BE2C (cell line): ENCODE results near the gene KIAA0825.

Experiments used
- DNase-seq: peaks from one replicate; pipeline ENCODE4 v3.0.0-alpha.2; 2020
- H3K27me3 ChIP-seq: fragments of 250-450 bp; sonication (Bioruptor Pico); 2 replicates; pipeline ENCODE4 v1.5.1; 2020; ENCODE audit warnings: mild to moderate bottlenecking
- H3K36me3 ChIP-seq: fragments of 250-450 bp; sonication (Bioruptor Pico); 2 replicates; pipeline ENCODE4 v1.5.1; 2020; ENCODE audit warnings: mild to moderate bottlenecking
- H3K4me1 ChIP-seq: fragments of 250-450 bp; sonication (Bioruptor Pico); 2 replicates; pipeline ENCODE4 v1.5.1; 2020
- H3K4me3 ChIP-seq: 2 replicates; pipeline ENCODE4 v1.5.1; 2011; ENCODE audit warnings: low read depth, low read length
- H3K9me3 ChIP-seq: fragments of 250-450 bp; sonication (Bioruptor Pico); 2 replicates; pipeline ENCODE4 v1.5.1; 2020
- CTCF ChIP-seq: IDR thresholded peaks from 2 replicates; pipeline ENCODE4 v1.5.1; 2012; ENCODE audit warnings: mild to moderate bottlenecking, low read depth, low read length

KIAA0825 gene

GRCh38 chr5:94445726-94446125, 172.7 kb downstream of the KIAA0825 start:
- H3K36me3 ChIP-seq = no peaks in the 10 kb centered on the region
- no peak for DNase-seq
- peaks cover 32% of the 10 kb centered on the region for H3K27me3 ChIP-seq
- no peaks in the 10 kb centered on the region for H3K9me3 ChIP-seq
- H3K4me3 ChIP-seq = no peak overlapping the region
- no peak for TF ChIP-seq CTCF
- H3K4me1 ChIP-seq = peaks cover 5% of the 10 kb centered on the region

DNA sequence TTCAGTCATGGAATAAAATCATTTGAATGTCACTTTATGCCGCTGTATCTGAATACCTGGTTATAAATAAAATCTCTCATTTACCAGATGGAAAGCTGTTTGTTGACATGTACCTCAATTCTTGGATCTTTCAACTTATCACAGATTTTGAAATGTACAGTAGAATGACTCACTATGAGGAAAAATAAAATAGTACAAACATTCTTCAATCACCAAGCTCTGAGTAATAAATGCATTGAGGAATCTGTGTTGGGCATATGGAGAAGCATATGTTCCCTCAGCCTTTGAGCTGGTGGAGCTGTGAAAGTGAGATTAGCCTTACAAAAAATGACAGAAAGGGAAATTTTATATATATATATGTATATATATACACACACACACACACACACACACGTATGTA, 175.4 kb downstream of the KIAA0825 start:
- H3K9me3 ChIP-seq = no peaks in the 10 kb centered on the region
- no peak for TF ChIP-seq CTCF
- DNase-seq = no peak
- H3K27me3 ChIP-seq = peaks cover 43% of the 10 kb centered on the region
- no peaks in the 10 kb centered on the region for H3K36me3 ChIP-seq
- no peak overlapping the region for H3K4me3 ChIP-seq
- H3K4me1 ChIP-seq = peaks cover 11% of the 10 kb centered on the region

- Histone ChIP-seq H3K4me3 (no peak overlapping the region), H3K27me3 (peaks cover 48% of the 10 kb centered on the region), H3K9me3 (no peaks in the 10 kb centered on the region), H3K36me3 (no peaks in the 10 kb centered on the region), H3K4me1 (peaks cover 11% of the 10 kb centered on the region)
- no peak for DNase-seq
- no peak for TF ChIP-seq CTCF
These were observed 176.3 kb downstream of the KIAA0825 start for GRCh38 chr5:94442076-94442475.

GRCh38 chr5:94440015-94440414, 178.4 kb downstream of the KIAA0825 start:
- peak; percentile 44 for DNase-seq
- Histone ChIP-seq H3K27me3 (peaks cover 47% of the 10 kb centered on the region), H3K4me3 (no peak overlapping the region), H3K9me3 (no peaks in the 10 kb centered on the region), H3K4me1 (peaks cover 11% of the 10 kb centered on the region), H3K36me3 (no peaks in the 10 kb centered on the region)
- TF ChIP-seq CTCF = no peak

DNA sequence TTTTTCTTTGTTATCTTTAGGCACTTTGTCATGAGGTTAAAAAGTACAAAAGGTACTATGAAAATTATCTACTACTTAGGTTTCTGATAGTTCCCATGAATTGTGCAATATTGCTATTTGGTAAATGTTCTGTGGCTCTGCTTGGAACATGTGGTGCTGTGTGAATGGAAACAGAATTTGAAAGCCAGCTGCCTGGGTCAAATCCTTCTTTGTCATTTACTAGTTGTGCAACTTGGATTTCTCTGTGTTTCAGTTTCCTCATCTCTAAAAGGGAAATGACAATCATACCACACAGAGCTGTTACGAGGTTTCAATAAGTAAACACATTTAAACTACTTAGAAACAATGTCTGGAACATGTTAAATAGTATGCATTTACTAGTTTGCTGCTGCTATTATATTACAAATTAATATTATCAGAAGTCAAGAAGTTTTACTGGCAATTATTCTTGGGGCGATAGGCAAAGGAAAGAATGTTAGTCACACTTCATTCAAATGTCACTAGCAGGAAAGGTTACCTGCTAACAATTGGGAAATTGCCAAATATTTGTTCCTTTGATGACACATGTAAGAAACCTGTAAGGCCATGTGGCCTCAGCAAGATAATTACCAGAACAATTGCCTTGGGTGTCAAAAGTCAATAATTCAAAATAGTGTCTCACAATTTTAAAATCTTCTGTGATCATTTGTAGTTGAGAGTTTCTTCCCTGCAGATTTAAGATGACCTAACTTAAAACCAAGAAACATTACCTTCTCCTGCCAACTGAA, 184.8 kb downstream of the KIAA0825 start:
- no peaks in the 10 kb centered on the region; the same call in 1 of the 2 replicates for H3K4me1 ChIP-seq
- H3K27me3 ChIP-seq = peaks cover 13% of the 10 kb centered on the region
- no peak for TF ChIP-seq CTCF
- no peaks in the 10 kb centered on the region for H3K9me3 ChIP-seq
- DNase-seq = no peak
- H3K36me3 ChIP-seq = no peaks in the 10 kb centered on the region
- no peak overlapping the region for H3K4me3 ChIP-seq

GRCh38 chr5:94432499-94432898, 185.9 kb downstream of the KIAA0825 start:
- H3K4me3 ChIP-seq = no peak overlapping the region

More at GRCh38 chr5:94432499-94432898, 185.9 kb downstream of the KIAA0825 start:
- Histone ChIP-seq H3K27me3 (peaks cover 3% of the 10 kb centered on the region; the same call in 1 of the 2 replicates), H3K4me1 (no peaks in the 10 kb centered on the region), H3K36me3 (no peaks in the 10 kb centered on the region), H3K9me3 (no peaks in the 10 kb centered on the region)
- TF ChIP-seq CTCF = no peak
- no peak for DNase-seq
